ENCODE data around the gene FGFR2.

Gene FGFR2

GRCh38 chr10:121594076-121594475, 4.2 kb downstream of the FGFR2 start:
- DNase-seq: no peak
- H3K9me3 ChIP-seq: no peaks in the 10 kb centered on the region
- H3K27me3 ChIP-seq: peaks cover 22% of the 10 kb centered on the region
- TF ChIP-seq CTCF (IDR thresholded peaks at IDR 0.05; ENCODE audit: low read depth, low read length): no peak
- no peaks in the 10 kb centered on the region for H3K36me3 ChIP-seq
- H3K4me3 ChIP-seq (ENCODE audit: low read depth, low read length): no peak overlapping the region
- H3K4me1 ChIP-seq: no peaks in the 10 kb centered on the region

GRCh38 chr10:121593281-121594075, 4.8 kb downstream of the FGFR2 start:
- DNase-seq: no peak
- H3K9me3 ChIP-seq: no peaks in the 10 kb centered on the region
- H3K36me3 ChIP-seq: no peaks in the 10 kb centered on the region
- peaks cover 22% of the 10 kb centered on the region for H3K27me3 ChIP-seq
- no peaks in the 10 kb centered on the region for H3K4me1 ChIP-seq
- TF ChIP-seq CTCF (IDR thresholded peaks at IDR 0.05; ENCODE audit: low read depth, low read length): no peak
- no peak overlapping the region for H3K4me3 ChIP-seq (ENCODE audit: low read depth, low read length)

- H3K4me3 ChIP-seq (ENCODE audit: low read depth, low read length): no peak overlapping the region
- DNase-seq: no peak
- no peaks in the 10 kb centered on the region for H3K4me1 ChIP-seq
- H3K9me3 ChIP-seq: no peaks in the 10 kb centered on the region
- peak; percentile 25; the same call in 1 of the 2 replicates for TF ChIP-seq CTCF (IDR thresholded peaks at IDR 0.05; ENCODE audit: low read depth, low read length)
- H3K36me3 ChIP-seq: no peaks in the 10 kb centered on the region
- H3K27me3 ChIP-seq: peaks cover 13% of the 10 kb centered on the region
Observed at GRCh38 chr10:121592155-121592890, 5.9 kb downstream of the FGFR2 start.

- no peaks in the 10 kb centered on the region for H3K4me1 ChIP-seq
Observed at GRCh38 chr10:121591186-121591585, 7.1 kb downstream of the FGFR2 start.

GRCh38 chr10:121590772-121591171, 7.5 kb downstream of the FGFR2 start:
- Histone ChIP-seq H3K27me3 (no peaks in the 10 kb centered on the region), H3K4me3 (ENCODE audit: low read depth, low read length) (no peak overlapping the region), H3K36me3 (no peaks in the 10 kb centered on the region), H3K4me1 (no peaks in the 10 kb centered on the region), H3K9me3 (no peaks in the 10 kb centered on the region)
- no peak for DNase-seq
- TF ChIP-seq CTCF (IDR thresholded peaks at IDR 0.05; ENCODE audit: low read depth, low read length): no peak

More at GRCh38 chr10:121591186-121591585, 7.1 kb downstream of the FGFR2 start:
- Histone ChIP-seq H3K36me3 (no peaks in the 10 kb centered on the region), H3K4me3 (ENCODE audit: low read depth, low read length) (no peak overlapping the region), H3K27me3 (peaks cover 2% of the 10 kb centered on the region; the same call in 1 of the 2 replicates), H3K9me3 (no peaks in the 10 kb centered on the region)
- TF ChIP-seq CTCF (IDR thresholded peaks at IDR 0.05; ENCODE audit: low read depth, low read length): no peak
- DNase-seq: no peak

GRCh38 chr10:121589553-121589952, 8.7 kb downstream of the FGFR2 start:
- Histone ChIP-seq H3K4me1 (no peaks in the 10 kb centered on the region), H3K9me3 (no peaks in the 10 kb centered on the region), H3K4me3 (ENCODE audit: low read depth, low read length) (no peak overlapping the region), H3K36me3 (no peaks in the 10 kb centered on the region), H3K27me3 (no peaks in the 10 kb centered on the region)
- TF ChIP-seq CTCF (IDR thresholded peaks at IDR 0.05; ENCODE audit: low read depth, low read length): no peak
- DNase-seq: no peak

All from BE2C (cell line).